NCI-H510A (cell line): ENCODE measurements around the gene PLOD2.
"Not testable (repeated sequence)": the region's sequence is repeated elsewhere in the genome, so short reads cannot be mapped to it uniquely, and the experiment has no call there.

ENCODE experiments used
- DNase-seq: peaks from one replicate; lab custom pipeline; 2025; lab: John Stamatoyannopoulos, UW

The PLOD2 gene

GRCh38 chr3:146136647-146137046, 24.3 kb downstream of the PLOD2 start:
- no peak for DNase-seq

GRCh38 chr3:146134348-146135117, 26.5 kb downstream of the PLOD2 start:
- no peak for DNase-seq

- DNase-seq = no peak
Measured at GRCh38 chr3:146133441-146133840, 27.5 kb downstream of the PLOD2 start.

GRCh38 chr3:146131616-146132410, 29.2 kb downstream of the PLOD2 start:
- no peak for DNase-seq

GRCh38 chr3:146130881-146131371, 30.1 kb downstream of the PLOD2 start:
- DNase-seq = no peak

GRCh38 chr3:146129750-146130149, 31.2 kb downstream of the PLOD2 start:
- no peak for DNase-seq

- DNase-seq = no peak
Measured at GRCh38 chr3:146128939-146129338, 32.0 kb downstream of the PLOD2 start.

- no peak for DNase-seq
Measured at GRCh38 chr3:146128179-146128578, 32.8 kb downstream of the PLOD2 start.

- no peak for DNase-seq
Measured at GRCh38 chr3:146125951-146126350, 35.0 kb downstream of the PLOD2 start.

- no peak for DNase-seq
Measured at GRCh38 chr3:146124126-146124801, 36.7 kb downstream of the PLOD2 start.

- DNase-seq = no peak
Measured at GRCh38 chr3:146117406-146118285, 43.3 kb downstream of the PLOD2 start.

- DNase-seq = no peak
Measured at GRCh38 chr3:146115619-146116018, 45.4 kb downstream of the PLOD2 start.

- DNase-seq = not testable (repeated sequence)
Measured at GRCh38 chr3:146113804-146114203, 47.2 kb downstream of the PLOD2 start.

GRCh38 chr3:146111337-146111736, 49.6 kb downstream of the PLOD2 start:
- DNase-seq = no peak

- no peak for DNase-seq
Measured at GRCh38 chr3:146110161-146110560, 50.8 kb downstream of the PLOD2 start.

- DNase-seq = no peak
Measured at GRCh38 chr3:146106986-146107385, 54.0 kb downstream of the PLOD2 start.

GRCh38 chr3:146104068-146104467, 56.9 kb downstream of the PLOD2 start:
- no peak for DNase-seq

- DNase-seq = no peak
Measured at GRCh38 chr3:146102885-146103284, 58.1 kb downstream of the PLOD2 start.

GRCh38 chr3:146101538-146101937, 59.4 kb downstream of the PLOD2 start:
- no peak for DNase-seq

GRCh38 chr3:146100825-146101444, 60.0 kb downstream of the PLOD2 start:
- no peak for DNase-seq

GRCh38 chr3:146100180-146100579, 60.8 kb downstream of the PLOD2 start:
- DNase-seq = no peak
